GM12878 (cell line): ENCODE data around the gene MRAP2. TPM values are rescaled to one million over a fixed set of nuclear protein-coding genes. Genes with fewer than 3 reads are reported as not detected.

ENCODE experiments used
- ATAC-seq: fragments of 200-7000 bp; cut with Tn5 transposase; 3 replicates; pipeline ENCODE4 v1.9.1; 2020; ENCODE audit warnings: mild to moderate bottlenecking, moderate library complexity
- BruUV-seq: library from RNA; stranded (reverse); fragments of 400-500 nt; replicated peaks from 2 replicates; lab custom pipeline; 2021; lab: Mats Ljungman, UMichigan
- CTCF ChIA-PET: fragments of 300-600 bp; sonication (Branson Sonifier 250); formaldehyde crosslinking; extraction: SDS; loops from one replicate; lab custom pipeline; 2021; ENCODE audit warnings: inconsistent platforms; lab: Yijun Ruan, JAX
- POLR2A ChIA-PET: fragments of 350-600 bp; formaldehyde crosslinking; extraction: SDS; loops from one replicate; lab custom pipeline; 2021; ENCODE audit warnings: inconsistent platforms; lab: Charles Lee
- RAD21 ChIA-PET: fragments of 300-600 bp; sonication (Branson Sonifier 250); formaldehyde crosslinking; loops from one replicate; lab custom pipeline; 2023; ENCODE audit warnings: antibody characterized with exemption; ENCODE audit not compliant: unreplicated experiment; lab: Charles Lee
- SMC1A ChIA-PET: fragments of 300-600 bp; sonication (Branson Sonifier 250); formaldehyde crosslinking; loops from one replicate; lab custom pipeline; 2023; ENCODE audit not compliant: unreplicated experiment, uncharacterized antibody; lab: Charles Lee
- DNase-seq: peaks from one replicate; pipeline ENCODE4 v3.0.0-alpha.2; 2011; ENCODE audit warnings: low read depth, low spot score
- FAIRE-seq: peaks from 3 replicates; lab custom pipeline; 2011; peaks lifted over from hg19 to GRCh38; lab: Jason Lieb, UNC
- H2AFZ ChIP-seq: 2 replicates; pipeline ENCODE4 v1.6.0; 2011; ENCODE audit warnings: low read depth, low read length, control low read depth; ENCODE audit not compliant: control insufficient read depth
- H3K27ac ChIP-seq: 2 replicates; pipeline ENCODE4 v1.5.1; 2011; ENCODE audit warnings: control low read depth; ENCODE audit not compliant: control insufficient read depth, insufficient read depth
- H3K27me3 ChIP-seq, 2 experiments: replicated peaks in 1 of 2; 2 replicates each; pipeline versions ENCODE4 v1.6.0 to v1.6.1; 2011; ENCODE audit warnings: low read length in 1 of 2; ENCODE audit not compliant: control insufficient read depth in 2 of 2, insufficient read depth in 2 of 2
- H3K36me3 ChIP-seq, 2 experiments: 2 replicates each; pipeline ENCODE4 v1.5.1; 2011; ENCODE audit warnings: low read length in 1 of 2; ENCODE audit not compliant: control insufficient read depth in 2 of 2, insufficient read depth in 2 of 2
- H3K4me1 ChIP-seq: 2 replicates; pipeline ENCODE4 v1.6.1; 2011; ENCODE audit warnings: mild to moderate bottlenecking, low read length, moderate library complexity, mixed read lengths; ENCODE audit not compliant: control insufficient read depth, insufficient read depth
- H3K4me2 ChIP-seq: 2 replicates; pipeline ENCODE4 v1.6.0; 2011; ENCODE audit warnings: control low read depth; ENCODE audit not compliant: control insufficient read depth, insufficient read depth
- H3K4me3 ChIP-seq: fragments of 200-600 bp; sonication (generic); 2 replicates; pipeline ENCODE4 v1.5.1; 2016
- H3K79me2 ChIP-seq: 2 replicates; pipeline ENCODE4 v1.6.0; 2011; ENCODE audit warnings: low read length; ENCODE audit not compliant: control insufficient read depth, insufficient read depth
- H3K9ac ChIP-seq: 2 replicates; pipeline ENCODE4 v1.8.0; 2011; ENCODE audit warnings: low read length, control low read depth, mixed read lengths; ENCODE audit not compliant: control insufficient read depth, insufficient read depth
- H3K9me3 ChIP-seq: replicated peaks from 3 replicates; pipeline ENCODE4 v1.5.1; 2011; ENCODE audit warnings: mild to moderate bottlenecking, low read length; ENCODE audit not compliant: control insufficient read depth, insufficient read depth
- H4K20me1 ChIP-seq: 2 replicates; pipeline ENCODE4 v1.6.0; 2011; ENCODE audit not compliant: control insufficient read depth, insufficient read depth
- CREB1 ChIP-seq: IDR thresholded peaks from 2 replicates; pipeline ENCODE4 v1.6.1; 2012; ENCODE audit warnings: low read depth, mild to moderate bottlenecking, inconsistent platforms
- DPF2 ChIP-seq: fragments of 450-650 bp; IDR thresholded peaks from 2 replicates; pipeline ENCODE4 v1.6.1; 2017; ENCODE audit warnings: mild to moderate bottlenecking
- FOXM1 ChIP-seq: IDR thresholded peaks from 2 replicates; pipeline ENCODE4 v1.6.1; 2012; ENCODE audit warnings: low read depth, mild to moderate bottlenecking, inconsistent platforms, low read length, moderate library complexity
- IKZF1 ChIP-seq: fragments of 450-650 bp; conservative IDR thresholded peaks from 2 replicates; pipeline ENCODE4 v1.6.1; 2017; ENCODE audit warnings: antibody characterized with exemption, mild to moderate bottlenecking
- IRF4 ChIP-seq: IDR thresholded peaks from 2 replicates; pipeline ENCODE4 v1.6.1; 2011; ENCODE audit warnings: low read depth, low read length
- NBN ChIP-seq: fragments of 450-650 bp; IDR thresholded peaks from 2 replicates; pipeline ENCODE4 v1.6.1; 2016
- NKRF ChIP-seq: fragments of 450-650 bp; conservative IDR thresholded peaks from 2 replicates; pipeline ENCODE4 v1.6.1; 2017; ENCODE audit warnings: mild to moderate bottlenecking, moderate library complexity
- NR2C2 ChIP-seq: IDR thresholded peaks from 2 replicates; pipeline ENCODE4 v1.6.1; 2011; ENCODE audit warnings: borderline replicate concordance, low read depth; ENCODE audit not compliant: control insufficient read depth, insufficient read length
- NRF1 ChIP-seq: conservative IDR thresholded peaks from 2 replicates; pipeline ENCODE4 v1.6.1; 2011; ENCODE audit warnings: mild to moderate bottlenecking, low read depth, low read length, improper control_type of control experiment
- RELB ChIP-seq: fragments of 450-650 bp; IDR thresholded peaks from 2 replicates; pipeline ENCODE4 v1.6.1; 2017; ENCODE audit warnings: low read depth, mild to moderate bottlenecking, moderate library complexity
- TAF1 ChIP-seq: IDR thresholded peaks from 2 replicates; pipeline ENCODE4 v1.6.1; 2011; ENCODE audit warnings: mild to moderate bottlenecking, low read depth, low read length, borderline replicate concordance
- TCF7 ChIP-seq: IDR thresholded peaks from 2 replicates; pipeline ENCODE4 v1.6.1; 2014; ENCODE audit warnings: antibody characterized with exemption, borderline replicate concordance
- USF2 ChIP-seq: IDR thresholded peaks from 2 replicates; pipeline ENCODE4 v1.6.1; 2011; ENCODE audit warnings: low read depth, low read length, improper control_type of control experiment, borderline replicate concordance
- YY1 ChIP-seq: IDR thresholded peaks from 2 replicates; pipeline ENCODE4 v1.6.1; 2011; ENCODE audit warnings: low read depth, mild to moderate bottlenecking, low read length
- ZNF274 ChIP-seq: IDR thresholded peaks from one replicate; pipeline ENCODE4 v1.8.0; 2011; ENCODE audit not compliant: insufficient read length, insufficient read depth
- WGBS: methylation state at CpG from one replicate; pipeline ENCODE4 v1.1.6; 2016; ENCODE audit warnings: low lambda C conversion rate; ENCODE audit not compliant: insufficient replicate concordance, insufficient coverage; ENCODE audit errors: missing lambda C conversion rate; 5-methylcytosine and 5-hydroxymethylcytosine counted together
- in situ Hi-C: fragments of 300-500 bp; cut with MboI; formaldehyde crosslinking; loops from 9 replicates; pipeline ENCODE4 v1.14.3; 2018; ENCODE audit warnings: mixed read lengths
- intact Hi-C: fragments of 100-400 bp; cut with micrococcal nuclease; formaldehyde crosslinking; loops from one replicate; pipeline ENCODE4 v1.14.2; 2022; ENCODE audit not compliant: unreplicated experiment
- polyA plus RNA-seq, 11 experiments: library from polyadenylated mRNA; depleted of rRNA in 4 of 11; unstranded in 6 of 11; stranded (reverse) in 5 of 11; fragments of >200 nt; fragmentation: Nextera tagmentation in 4 of 11; fragmentation: Illumina TruSeq in 1 of 11; extraction: Ambion mirVana in 4 of 11; extraction: Trizol in 1 of 11; gene quantifications; 1 replicate in 1 of 11; 2 replicates in 10 of 11; pipeline versions ENCODE4 v1.2.1 to v1.2.3, GENCODE V29; 2011 to 2016; ENCODE audit warnings: inconsistent platforms in 2 of 11, missing spikeins in 2 of 11, low read depth in 1 of 11
- total RNA-seq, 4 experiments: library from RNA; depleted of rRNA in 3 of 4; stranded (reverse); fragments of >200 nt in 3 of 4; fragmentation: Illumina TruSeq in 1 of 4; extraction: Trizol in 1 of 4; gene quantifications; 2 replicates each; pipeline versions ENCODE4 v1.2.1 to v1.2.3, GENCODE V29; 2013 to 2021
- TF ChIP-seq, protein P1 (sequence below): IDR thresholded peaks from 2 replicates; pipeline ENCODE4 v1.6.1; 2012; ENCODE audit warnings: low read length, inconsistent platforms

Gene MRAP2
- total and polyA plus RNA-seq, 10 of the 15 experiments (the other 5 are each of a cell fraction or from before 2014, with no cell fraction given), result not detected

GRCh38 chr6:84046755-84047154, 13.2 kb downstream of the MRAP2 start (continued):
- TF ChIP-seq NKRF (no peak), DPF2 (no peak), TCF7 (no peak), CREB1 (no peak), FOXM1 (no peak), USF2 (no peak), NRF1 (no peak), NR2C2 (no peak), IRF4 (no peak)

- Histone ChIP-seq H3K79me2 (no peaks in the 10 kb centered on the region), H3K9ac (no peak overlapping the region), H3K9me3 (no peaks in the 10 kb centered on the region), H3K36me3 (no peaks in the 10 kb centered on the region), H4K20me1 (no peaks in the 10 kb centered on the region), H3K4me2 (no peak overlapping the region), H3K27me3 (no peaks in the 10 kb centered on the region), H2AFZ (no peak overlapping the region), H3K4me3 (no peak overlapping the region), H3K27ac (no peak overlapping the region), H3K4me1 (no peaks in the 10 kb centered on the region)
- ChIA-PET POLR2A (no interaction called here), SMC1A (interaction anchor here (0.6 kb wide), 1 partner anchor 153 kb away, joined by 4 read pairs; no protein-coding TSS in a partner anchor), RAD21 (no interaction called here), CTCF (no interaction called here)
- DNase-seq (no peak), FAIRE-seq (no peak), ATAC-seq (no peak)
- in situ Hi-C loops (no loop called here), intact Hi-C loops (no loop called here)
- WGBS, result 50% methylated on average over 5 of the region's 5 CpGs
- no TSS peak for BruUV-seq
- no peak for TF ChIP-seq NBN
- TF ChIP-seq, protein P1, sequence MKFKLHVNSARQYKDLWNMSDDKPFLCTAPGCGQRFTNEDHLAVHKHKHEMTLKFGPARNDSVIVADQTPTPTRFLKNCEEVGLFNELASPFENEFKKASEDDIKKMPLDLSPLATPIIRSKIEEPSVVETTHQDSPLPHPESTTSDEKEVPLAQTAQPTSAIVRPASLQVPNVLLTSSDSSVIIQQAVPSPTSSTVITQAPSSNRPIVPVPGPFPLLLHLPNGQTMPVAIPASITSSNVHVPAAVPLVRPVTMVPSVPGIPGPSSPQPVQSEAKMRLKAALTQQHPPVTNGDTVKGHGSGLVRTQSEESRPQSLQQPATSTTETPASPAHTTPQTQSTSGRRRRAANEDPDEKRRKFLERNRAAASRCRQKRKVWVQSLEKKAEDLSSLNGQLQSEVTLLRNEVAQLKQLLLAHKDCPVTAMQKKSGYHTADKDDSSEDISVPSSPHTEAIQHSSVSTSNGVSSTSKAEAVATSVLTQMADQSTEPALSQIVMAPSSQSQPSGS, result no peak
- no peak for TF ChIP-seq IKZF1
- TF ChIP-seq ZNF274, result no peak
- TF ChIP-seq YY1, result no peak
- no peak for TF ChIP-seq TAF1
- TF ChIP-seq RELB, result no peak
Observed at GRCh38 chr6:84048588-84048987, 15.0 kb downstream of the MRAP2 start.
